Muscle of arm (tissue), 14 donors: ENCODE results near the gene QRFPR. TPM values are rescaled to one million over a fixed set of nuclear protein-coding genes. Genes with fewer than 3 reads are reported as not detected.
A peak's percentile ranks its signal among the peaks of the same experiment; 100 is the strongest.
"Not testable (repeated sequence)": the region's sequence is repeated elsewhere in the genome, so short reads cannot be mapped to it uniquely, and the experiment has no call there.

Experiments
- DNase-seq: peaks from one replicate; pipeline ENCODE4 v3.0.0-alpha.2; 2013
- long read RNA-seq, 11 donors: transcript quantifications; one replicate each; lab custom pipeline, GENCODE V29; 2026
- polyA plus RNA-seq, 12 donors: library from polyadenylated mRNA; unstranded; fragments of 120-200 nt; gene quantifications; one replicate each; pipeline ENCODE4 v1.2.1, GENCODE V29; 2013; ENCODE audit not compliant: insufficient read length in 12 of 12

The QRFPR gene
- polyA plus RNA-seq: 1 to 10 TPM in 7 of 12 donors, under 1 TPM in 3, not detected in 2; 0.48 to 2.3 (median 1.3) TPM
- long read RNA-seq, donor 1: 0 reads
- long read RNA-seq, donor 2, partial matches to known transcripts: 0 of 2 reads
- long read RNA-seq, donor 2, other reads (novel, unspliced or antisense): 0 of 2 reads
- long read RNA-seq, donor 3: 0 reads
- long read RNA-seq, donor 4: 0 reads
- long read RNA-seq, donor 5, partial matches to known transcripts: 0 of 1 reads
- long read RNA-seq, donor 5, other reads (novel, unspliced or antisense): 0 of 1 reads
- long read RNA-seq, donor 6: 0 reads
- long read RNA-seq, donor 7: 0 reads
- long read RNA-seq, donor 8: 0 reads
- long read RNA-seq, donor 9: 0 reads
- long read RNA-seq, donor 10, partial matches to known transcripts: 0 of 1 reads
- long read RNA-seq, donor 10, other reads (novel, unspliced or antisense): 0 of 1 reads
- long read RNA-seq, donor 11: 0 reads

DNA sequence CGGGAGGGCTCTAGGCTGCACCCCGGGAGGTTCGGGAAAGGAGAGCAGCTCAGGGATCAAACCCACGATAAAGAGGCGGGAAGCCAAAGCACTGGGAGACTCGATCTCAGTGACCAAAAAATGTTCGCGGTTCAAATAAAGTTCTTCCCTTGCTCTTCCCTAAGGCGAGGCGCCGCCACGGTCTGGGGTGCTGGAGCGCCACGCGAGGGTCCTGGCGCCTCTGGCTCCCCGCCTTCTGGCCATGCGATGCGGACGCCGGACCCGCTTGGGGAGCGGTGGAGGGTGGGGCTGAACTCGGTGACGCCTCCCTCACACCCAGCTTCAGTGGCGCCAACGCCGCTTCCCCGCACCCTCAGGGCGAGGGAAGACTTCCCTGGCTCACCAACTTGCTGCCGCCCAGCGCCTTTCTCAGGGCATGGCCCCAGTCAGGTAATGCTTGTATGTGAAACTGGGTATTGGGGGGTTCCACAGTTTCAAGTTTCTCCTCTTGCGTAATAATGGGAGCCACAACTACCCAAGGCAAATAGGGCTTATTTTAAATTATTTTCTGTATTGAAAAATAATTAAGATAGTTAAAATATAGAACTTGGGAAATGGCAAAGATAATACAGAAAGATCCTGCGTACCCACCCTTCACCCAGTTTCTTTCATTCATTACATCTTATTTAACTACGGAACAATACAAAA, at the start of gene QRFPR:
TSS of gene QRFPR (minus strand) at position 243 of the 687 bp plus-strand sequence. CDS start 371 bp downstream, outside the sequence.
- no peak for DNase-seq

DNA sequence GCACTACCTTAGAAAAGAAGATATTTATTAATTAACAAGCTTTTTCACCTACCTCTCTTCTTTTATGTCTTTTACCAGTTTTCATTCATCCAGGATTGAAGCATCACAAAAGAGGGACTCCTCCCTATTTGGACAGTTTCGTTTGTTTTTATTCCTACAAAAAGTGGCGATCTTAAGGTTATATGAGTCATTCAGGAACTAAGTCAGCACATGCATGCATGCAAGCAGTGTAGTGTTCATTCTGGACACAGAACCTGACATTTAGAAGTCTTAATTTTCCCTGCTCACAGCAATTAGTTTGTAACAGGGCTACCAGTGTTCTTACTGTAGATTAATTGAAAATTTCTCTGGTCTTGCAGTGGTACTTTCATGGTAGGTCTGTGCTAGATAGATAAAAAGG, 47.9 kb upstream of the QRFPR start:
- no peak for DNase-seq

DNA sequence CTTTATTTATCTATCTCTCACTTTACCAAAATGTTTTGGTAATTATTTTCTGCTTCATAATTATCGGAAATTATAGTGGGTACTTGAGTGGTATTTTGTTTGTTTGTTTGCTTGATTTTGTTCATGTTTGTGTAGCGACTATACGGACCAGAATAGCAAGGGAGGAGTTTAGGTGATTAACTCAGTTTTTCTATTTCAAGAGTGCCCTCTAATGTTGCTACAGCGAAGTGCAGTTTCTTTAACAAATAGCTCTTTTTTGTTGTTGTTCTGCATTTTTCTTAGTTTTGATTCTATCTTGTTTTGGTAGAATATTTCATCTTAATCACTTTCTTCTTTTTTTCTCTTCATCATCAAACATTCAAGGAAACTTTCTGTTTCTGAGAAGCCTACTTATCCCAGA, 40.8 kb upstream of the QRFPR start:
- no peak for DNase-seq

DNA sequence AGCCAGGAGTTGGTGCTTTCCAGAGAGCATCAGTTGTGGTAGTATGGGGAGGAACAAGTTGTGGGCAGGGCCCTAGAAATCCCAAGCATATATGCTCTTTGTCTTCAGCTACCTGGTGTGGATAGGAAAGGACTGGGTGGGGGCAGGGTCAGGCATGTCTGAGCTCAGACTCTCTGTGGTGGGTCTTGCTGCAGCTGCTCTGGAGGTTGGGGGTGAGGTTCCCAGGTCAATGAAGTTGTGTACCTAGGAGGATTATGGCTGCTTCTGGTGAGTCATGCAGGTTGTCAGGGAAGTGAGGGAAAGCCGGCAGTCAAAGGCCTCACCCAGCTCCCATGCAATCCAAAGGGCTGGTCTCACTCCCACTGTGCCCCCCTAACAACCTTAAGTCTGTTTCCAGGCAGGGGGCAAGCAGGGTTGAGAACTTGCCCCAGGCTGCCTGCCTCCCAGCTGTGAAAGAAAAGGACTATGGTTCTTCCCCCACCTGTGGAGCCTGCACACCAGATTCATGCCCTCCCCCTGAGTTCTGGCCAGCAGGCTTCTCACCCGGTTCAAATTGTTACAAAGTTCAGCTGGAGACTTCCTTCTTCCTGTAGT, 30.4 kb upstream of the QRFPR start:
- no peak for DNase-seq

DNA sequence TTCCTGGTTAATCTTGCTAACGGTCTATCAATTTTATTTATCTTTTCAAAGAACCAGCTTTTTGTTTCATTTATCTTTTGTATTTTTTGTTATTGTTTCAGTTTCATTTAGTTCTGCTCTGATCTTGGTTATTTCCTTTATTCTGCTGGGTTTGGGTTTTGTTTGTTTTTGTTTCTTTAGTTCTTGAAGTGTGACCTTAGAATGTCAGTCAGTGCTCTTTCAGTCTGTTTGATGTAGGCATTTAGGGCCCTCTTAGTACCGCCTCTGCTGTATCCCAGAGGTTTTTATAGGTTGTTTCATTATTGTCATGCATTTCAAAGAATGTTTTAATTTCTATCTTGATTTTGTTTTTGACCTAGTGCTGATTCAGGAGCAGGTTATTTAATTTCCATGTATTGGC, 27.7 kb upstream of the QRFPR start:
- DNase-seq: not testable (repeated sequence)

DNA sequence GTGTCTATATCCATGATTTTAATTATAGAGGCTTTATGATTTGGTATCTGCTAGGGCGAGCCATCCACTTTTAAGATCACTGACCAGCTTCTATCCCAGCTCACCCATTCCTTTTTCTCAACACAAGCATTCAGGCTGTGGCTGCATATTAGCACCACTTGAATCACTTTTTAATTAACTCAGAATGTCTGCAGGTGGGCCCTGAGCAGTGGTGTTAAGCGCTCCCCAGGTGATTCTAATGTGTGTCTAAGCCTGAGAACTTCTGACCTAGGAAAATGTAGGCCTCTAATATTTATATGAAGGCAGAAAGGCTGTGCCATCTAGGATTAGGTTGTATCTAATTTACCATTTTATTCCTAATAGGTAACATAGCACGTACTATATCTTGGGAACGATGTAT, 19.8 kb upstream of the QRFPR start:
- no peak for DNase-seq

DNA sequence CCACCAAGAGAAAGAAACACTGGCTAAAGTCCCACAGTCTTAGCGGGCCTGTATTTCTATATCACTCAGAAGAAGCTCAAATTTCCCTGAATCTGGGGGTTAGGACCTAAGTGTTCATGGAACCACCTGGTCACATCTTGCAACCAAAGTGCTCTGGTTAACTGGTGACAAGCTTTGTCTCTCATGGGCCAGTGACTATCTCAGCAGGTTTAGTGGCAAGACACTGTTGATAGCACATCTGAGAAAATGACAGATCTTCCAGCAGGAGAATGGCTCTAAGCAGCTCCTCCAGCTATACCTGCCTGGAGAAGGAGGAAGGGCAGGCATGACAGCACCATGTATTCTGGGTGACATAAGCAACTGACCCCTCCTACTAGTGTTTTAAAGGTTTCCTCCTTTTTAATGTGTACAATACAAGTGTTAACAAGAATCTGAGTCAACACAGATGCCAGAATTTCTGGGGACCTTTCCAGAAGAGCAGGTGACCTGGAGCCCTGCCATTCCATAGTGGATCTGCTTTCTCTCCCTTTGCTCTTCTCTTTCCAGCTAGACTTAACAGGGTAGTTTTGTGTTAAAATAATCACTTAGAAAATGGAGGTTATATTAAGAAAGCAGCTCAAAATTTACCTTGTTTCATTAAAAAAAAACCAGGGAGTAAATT, 17.3 kb upstream of the QRFPR start:
- DNase-seq: no peak

DNA sequence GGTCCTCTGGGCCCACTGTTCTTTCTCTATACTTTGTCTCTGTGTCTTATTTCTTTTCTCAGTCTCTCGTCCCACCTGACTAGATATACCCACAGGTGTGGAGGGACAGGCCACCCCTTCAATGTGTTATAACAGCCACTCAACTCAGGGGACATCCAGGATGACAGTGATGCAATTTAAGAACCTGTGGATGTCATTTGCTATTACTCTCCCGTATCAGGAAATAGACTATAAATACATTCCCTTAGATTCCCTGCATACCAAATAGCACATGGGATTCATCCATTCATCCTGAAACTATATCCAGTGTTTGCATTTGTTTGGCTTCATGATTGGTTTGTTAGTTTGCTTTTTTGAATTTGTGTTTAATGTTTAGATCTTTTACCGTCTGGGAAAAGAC, 16.6 kb upstream of the QRFPR start:
- no peak for DNase-seq

DNA sequence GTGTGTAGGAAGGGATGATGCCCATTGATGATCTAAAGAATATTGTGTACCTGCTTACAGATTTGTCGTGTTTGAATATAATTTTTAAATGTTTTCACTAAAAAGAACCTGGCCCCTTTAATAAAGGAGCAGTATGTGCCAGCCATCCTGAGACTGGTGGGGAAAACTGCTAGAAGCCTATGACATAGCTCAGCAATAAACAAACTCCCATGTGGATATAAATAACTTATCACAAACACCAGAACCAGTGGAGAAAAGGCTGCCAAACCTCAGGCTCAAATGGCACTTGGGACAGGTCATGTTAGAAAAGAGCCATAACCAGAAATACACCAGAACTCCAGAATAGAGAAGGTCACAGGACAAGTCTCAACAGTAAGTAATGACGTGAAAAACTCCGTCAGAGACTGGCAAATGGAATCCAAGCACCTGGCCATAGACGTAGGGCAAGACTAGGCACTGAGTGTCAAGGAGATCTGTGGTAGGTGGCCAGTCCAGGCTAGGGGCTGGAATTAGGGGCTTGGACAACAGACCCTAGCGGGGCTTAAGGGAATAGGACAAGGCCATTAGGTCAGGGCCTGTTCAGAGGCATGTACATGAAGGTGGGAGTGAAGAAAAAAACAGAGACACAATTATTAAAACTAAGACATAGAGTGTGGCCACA, 11.7 kb upstream of the QRFPR start:
- no peak for DNase-seq

DNA sequence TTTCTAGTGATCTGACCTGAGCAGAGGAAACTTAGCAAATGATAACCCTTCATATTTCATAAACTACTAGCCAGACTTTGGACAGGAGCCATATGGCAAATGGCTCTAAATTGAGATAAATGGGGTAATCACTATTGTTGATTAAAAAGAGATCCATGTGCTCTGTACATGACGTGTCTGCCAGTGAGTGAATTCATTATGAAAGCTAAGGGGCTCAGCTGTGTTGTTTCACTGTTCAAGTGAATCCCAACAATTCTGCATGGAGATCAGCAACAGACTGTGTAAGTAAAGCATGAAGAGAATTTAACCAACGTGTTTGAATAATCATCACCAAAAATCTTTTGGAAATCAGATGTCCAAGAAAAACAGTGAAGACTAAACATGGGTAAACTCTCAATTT, 9.5 kb upstream of the QRFPR start:
- no peak for DNase-seq

DNA sequence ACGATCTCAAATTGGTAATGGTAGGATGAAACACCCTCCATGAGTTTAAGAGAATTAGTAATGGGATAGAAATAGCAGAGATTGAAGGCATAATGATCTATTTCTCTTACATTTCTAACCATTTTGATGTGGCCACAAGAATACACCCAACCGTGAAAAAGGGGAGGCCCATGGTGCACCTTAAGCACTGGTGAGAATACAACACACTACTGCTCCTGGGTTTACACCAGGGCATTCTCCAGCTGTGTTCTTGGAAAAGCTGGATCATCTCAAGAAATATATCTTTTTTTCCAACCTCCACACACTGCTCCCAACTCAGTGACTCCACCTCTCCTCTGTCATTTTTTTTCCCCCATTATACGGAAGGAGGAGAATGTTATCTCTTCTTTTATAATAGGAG, 1.5 kb downstream of the QRFPR start:
- DNase-seq: no peak

DNA sequence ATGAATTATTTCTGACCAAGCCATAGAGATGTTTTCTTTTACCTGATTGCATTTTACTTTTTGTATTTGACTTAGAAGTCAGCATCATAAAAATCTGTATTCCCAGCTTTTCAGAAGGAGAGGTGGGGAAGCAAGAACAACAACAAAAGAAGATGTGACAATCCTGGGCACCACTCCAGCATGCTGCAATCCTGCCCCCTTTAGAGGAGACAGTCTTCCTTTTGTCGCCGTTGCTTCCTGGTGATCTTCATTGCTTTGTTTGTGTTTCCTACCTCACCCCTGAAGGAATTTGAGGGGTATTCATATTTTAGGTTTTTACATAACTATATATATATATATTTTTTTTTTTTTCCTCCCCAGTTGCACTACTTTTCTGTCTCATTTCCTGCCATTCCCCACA, 3.7 kb downstream of the QRFPR start:
- DNase-seq: no peak

DNA sequence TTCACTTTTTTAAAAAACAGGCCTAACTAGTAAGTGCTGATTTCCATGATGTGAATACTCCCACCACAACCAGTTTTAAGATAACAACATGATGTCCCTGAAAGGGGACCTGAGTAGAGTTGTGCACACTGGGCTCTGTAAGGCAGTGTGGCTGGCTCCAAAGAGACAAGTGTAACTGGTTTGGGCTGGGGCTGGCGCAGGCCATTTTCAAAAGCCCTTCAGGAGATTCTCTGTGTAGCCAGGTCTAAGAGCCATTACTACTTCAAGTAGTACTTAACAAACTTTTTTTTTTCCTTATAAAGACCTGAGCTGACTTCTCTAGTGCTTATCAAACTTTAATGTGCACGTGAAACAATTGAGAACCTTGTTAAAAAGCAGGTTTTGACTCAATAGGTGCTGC, 4.3 kb downstream of the QRFPR start:
- DNase-seq: no peak

DNA sequence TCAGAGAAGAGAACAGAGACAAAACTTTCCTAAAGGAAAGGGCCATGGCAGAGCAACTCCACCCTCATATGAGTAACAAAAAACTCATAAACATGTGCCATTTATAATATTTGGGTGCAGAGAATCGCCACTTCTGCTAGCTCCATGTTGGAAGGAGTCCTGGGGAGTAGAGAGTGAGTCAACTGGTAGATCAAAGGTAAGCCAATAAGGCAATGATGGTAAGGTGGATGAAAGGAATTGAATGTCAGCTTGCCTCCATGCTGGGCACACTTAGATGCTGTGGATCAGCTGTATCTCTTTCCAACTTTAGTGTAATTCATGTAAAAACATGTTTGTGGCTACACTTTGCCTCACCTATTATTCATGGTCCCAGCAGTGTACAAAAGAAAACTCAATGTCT, 4.7 kb downstream of the QRFPR start:
- no peak for DNase-seq

DNA sequence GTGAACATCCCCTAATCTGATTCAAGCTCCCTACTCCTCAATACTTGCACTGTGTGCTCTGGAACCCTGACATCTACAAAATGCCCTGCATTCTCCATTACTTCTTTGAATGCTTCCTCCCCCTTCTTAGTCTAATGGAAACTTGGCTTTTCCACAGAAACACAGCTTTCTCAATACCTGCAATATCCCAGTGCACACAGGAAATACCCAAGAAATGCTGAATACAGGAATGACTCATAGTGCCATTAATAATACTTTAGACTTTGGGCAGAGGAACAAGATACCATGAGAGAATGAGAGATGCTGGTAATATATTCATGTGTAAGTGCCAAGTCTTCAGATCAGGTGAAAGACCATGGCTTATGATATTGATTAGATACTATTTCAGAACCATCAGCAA, 5.6 kb downstream of the QRFPR start:
- no peak for DNase-seq

DNA sequence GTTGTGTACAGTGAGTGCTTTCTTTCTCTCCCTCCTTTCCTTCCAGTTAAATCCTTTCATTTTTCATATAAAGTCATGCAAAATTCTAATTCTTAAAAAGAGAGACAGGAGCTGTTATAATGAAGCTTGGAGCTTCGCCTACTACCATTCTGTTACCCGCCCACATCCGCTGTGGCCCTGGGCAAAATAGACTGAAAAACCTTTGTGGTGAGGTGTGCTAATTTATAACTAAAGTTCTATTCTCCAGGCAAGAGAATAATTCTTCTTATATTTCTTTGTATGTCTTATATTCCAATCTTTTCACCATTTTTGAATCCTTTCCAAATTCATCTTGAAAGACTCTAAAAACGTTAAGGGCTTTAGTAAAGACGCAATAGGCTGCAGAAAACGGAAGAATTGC, 7.0 kb downstream of the QRFPR start:
- no peak for DNase-seq

DNA sequence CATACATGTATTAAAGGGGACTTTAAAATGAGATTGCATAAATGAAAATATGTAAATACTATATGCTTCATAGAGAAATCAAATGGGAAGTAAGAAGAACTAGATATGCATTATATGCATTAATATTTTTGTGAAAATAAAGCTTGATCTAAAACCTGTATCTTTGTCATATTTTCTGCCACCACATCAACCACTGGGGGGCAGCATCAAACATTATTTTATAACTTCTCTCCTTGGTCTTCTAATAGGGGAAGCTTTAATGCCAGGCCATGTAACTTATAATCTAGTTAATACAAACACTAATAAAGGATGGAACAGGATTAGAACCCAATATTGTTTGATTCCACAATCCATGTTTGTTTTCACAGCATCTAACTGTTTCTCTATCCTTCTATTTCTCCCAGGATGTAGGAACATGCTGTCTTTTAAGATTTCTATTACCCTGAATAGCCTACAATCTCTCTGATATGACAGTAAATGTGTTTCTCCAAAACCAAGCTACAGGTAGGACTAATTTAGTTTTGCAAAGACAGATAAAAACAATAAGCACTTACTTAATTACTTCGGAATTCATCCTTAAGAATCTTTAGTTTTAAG, 10.0 kb downstream of the QRFPR start:
- peak; percentile 65 for DNase-seq

DNA sequence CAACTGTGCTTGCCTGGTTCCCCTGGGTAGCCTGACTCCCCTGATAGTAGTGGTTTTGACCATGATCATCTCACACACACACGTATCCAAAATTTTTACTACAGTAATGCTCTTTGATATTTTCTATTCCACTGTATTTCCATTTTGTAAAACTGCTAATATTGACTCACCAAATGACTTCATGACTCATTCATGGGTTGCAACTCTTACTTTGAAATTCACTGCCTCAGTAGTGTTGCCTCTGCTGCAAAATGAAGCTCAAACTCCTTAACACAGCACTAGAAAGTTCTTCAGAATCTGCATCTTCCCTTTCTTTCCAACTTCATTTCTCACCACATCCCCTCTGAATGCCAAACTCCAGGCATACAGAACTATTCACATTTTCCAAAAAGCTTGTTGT, 20.3 kb downstream of the QRFPR start:
- no peak for DNase-seq

DNA sequence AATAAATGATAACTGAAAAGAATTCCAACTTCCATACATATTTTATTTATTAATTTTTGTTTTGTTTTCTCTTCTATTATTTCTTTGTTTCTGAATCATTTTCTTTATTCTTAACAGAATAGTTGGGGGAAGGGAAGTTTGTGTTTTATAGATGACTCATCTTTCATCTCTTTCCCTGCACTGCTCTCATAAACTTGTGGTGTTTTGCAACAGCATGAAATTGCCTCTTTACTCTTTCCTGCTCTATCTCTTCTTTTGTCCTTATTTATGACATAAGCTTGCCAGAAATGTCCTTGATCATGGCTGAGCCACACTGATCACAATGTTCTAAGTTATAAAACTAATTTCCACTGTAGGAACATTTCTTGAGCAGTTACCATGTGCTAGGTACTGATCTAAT, 22.3 kb downstream of the QRFPR start:
- no peak for DNase-seq

DNA sequence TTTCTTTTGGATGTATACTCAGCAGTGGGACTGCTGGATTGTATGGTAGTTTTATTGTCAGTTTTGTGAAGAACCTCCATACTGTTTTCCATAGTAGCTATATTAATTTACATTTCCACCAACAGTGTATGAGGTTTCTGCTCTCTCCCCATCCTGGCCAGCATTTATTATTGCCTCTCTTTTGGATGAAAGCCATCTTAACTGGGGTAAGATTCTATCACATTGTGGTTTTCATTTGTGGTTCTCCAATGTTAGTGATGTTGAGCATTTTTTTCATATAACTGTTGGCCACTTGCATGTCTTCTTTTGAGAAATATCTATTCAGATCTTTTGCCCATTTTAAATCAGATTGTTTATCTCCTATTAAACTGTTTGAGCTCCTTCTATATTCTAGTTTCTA, 27.6 kb downstream of the QRFPR start:
- no peak for DNase-seq

DNA sequence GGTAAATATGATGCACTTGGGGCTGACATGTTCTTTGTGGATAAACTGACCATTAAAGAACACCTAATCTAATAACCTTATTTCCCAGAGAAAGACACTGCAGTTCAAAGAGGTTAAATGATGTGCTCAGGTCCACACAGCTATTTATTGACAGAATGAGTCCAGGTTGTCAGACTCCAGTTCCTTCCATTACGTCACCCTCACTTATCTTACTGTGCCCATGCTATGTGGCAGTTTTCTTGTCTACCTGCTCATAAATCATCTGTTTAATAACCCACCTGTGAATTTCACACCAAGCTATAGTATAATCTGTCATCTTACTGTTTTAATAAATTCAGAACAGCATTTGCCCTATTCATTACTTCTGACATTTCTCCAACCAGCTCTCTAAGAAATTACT, 36.7 kb downstream of the QRFPR start:
- no peak for DNase-seq

DNA sequence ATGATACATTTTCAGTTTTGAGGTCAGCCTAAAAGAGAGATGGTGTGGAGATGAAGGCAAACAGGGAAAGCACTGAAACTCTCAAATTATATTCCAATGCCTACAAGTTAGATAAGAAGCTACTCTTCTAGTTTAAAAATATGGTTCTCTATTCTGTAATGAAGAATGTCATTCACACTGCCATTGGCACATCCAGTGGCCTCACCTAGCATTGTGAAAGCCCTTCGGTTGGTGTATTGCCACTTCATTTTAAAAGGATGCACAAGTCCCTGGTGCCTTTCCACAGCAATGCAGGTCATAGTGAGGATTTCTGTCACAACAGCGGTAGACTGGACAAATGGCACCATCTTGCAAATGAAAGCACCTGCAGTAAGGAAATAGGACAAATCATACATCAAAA, 40.6 kb downstream of the QRFPR start:
- no peak for DNase-seq
